Glutamatergic neuron (in vitro differentiated cells): ENCODE results near the gene FN1. TPM values are rescaled to one million over a fixed set of nuclear protein-coding genes. Genes with fewer than 3 reads are reported as not detected.

ENCODE experiments used
- DNase-seq: peaks from one replicate; pipeline ENCODE4 v3.0.0; 2022
- H3K27ac Mint-ChIP-seq: one replicate; pipeline ENCODE4 v1.8.0; 2020; ENCODE audit warnings: mild to moderate bottlenecking, mixed read lengths, inconsistent platforms; ENCODE audit not compliant: unreplicated experiment
- H3K27me3 Mint-ChIP-seq: one replicate; pipeline ENCODE4 v1.8.0; 2020; ENCODE audit warnings: mild to moderate bottlenecking, moderate library complexity, mixed read lengths, inconsistent platforms; ENCODE audit not compliant: unreplicated experiment
- H3K36me3 Mint-ChIP-seq: one replicate; pipeline ENCODE4 v1.8.0; 2020; ENCODE audit warnings: mild to moderate bottlenecking, mixed read lengths, inconsistent platforms; ENCODE audit not compliant: unreplicated experiment
- H3K4me1 Mint-ChIP-seq: one replicate; pipeline ENCODE4 v1.8.0; 2020; ENCODE audit warnings: mild to moderate bottlenecking, low read depth, mixed read lengths, inconsistent platforms; ENCODE audit not compliant: unreplicated experiment
- H3K4me3 Mint-ChIP-seq: one replicate; pipeline ENCODE4 v1.8.0; 2020; ENCODE audit warnings: mild to moderate bottlenecking, mixed read lengths, inconsistent platforms; ENCODE audit not compliant: unreplicated experiment
- H3K9me3 Mint-ChIP-seq: one replicate; pipeline ENCODE4 v1.8.0; 2020; ENCODE audit warnings: mild to moderate bottlenecking, moderate library complexity, mixed read lengths, inconsistent platforms; ENCODE audit not compliant: unreplicated experiment
- CTCF ChIP-seq: fragments of 200-600 bp; sonication (generic); IDR thresholded peaks from one replicate; pipeline ENCODE4 v1.5.0; 2021; ENCODE audit not compliant: partially characterized antibody, unreplicated experiment
- total RNA-seq: library from RNA; stranded (reverse); fragmentation: NEBNext Ultra II Directional; extraction: Animal tissue kit (Norgen Biotek cat#: 25700); gene quantifications from one replicate; pipeline ENCODE4 v1.2.1, GENCODE V29; 2021; ENCODE audit not compliant: unreplicated experiment

FN1 gene
- total RNA-seq, 1 donor from 2014 or later = 28.6 TPM

- H3K9me3 Mint-ChIP-seq = no peaks in the 10 kb centered on the region
- no peak for DNase-seq
- no peaks in the 10 kb centered on the region for H3K27me3 Mint-ChIP-seq
- no peak overlapping the region for H3K27ac Mint-ChIP-seq
- no peak overlapping the region for H3K4me3 Mint-ChIP-seq
- TF ChIP-seq CTCF = no peak
- H3K36me3 Mint-ChIP-seq = no peaks in the 10 kb centered on the region
- no peaks in the 10 kb centered on the region for H3K4me1 Mint-ChIP-seq
Measured at GRCh38 chr2:215364157-215365155, 71.4 kb downstream of the FN1 start.

DNA sequence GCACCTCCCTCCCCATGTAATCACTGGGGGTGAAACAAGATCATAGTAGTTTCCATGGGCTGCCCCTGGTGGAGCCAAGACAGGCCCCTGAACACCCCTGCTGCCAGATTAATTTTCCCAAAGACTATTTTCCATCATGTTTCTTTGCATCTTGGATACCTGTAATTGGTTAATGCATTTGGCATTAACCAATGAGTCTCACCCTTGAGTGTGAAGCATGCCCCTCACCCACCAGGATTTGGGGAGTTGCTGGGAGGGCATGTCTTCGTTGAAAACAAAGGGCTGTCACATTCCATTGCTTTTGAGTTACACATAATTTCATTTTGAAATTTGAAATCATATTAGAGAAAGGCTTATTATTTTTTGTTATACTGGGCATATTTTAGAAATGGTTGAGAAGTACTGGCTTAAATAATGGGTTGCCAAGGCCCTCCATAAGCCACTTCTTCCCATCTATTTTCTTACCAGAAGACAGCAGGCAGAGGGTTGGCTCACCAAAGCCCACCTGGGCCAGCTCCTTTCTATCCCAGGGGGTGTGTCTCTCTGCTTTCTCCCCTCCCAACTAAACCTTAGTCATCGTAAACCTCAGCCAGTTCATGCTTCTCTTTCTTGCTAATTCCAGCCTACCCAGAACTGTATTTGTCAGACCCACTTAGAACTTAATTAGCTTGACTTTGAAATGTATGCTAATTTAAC lies 72.3 kb downstream of the FN1 start:
- no peak overlapping the region for H3K27ac Mint-ChIP-seq
- H3K4me3 Mint-ChIP-seq = no peak overlapping the region
- no peak for TF ChIP-seq CTCF
- H3K27me3 Mint-ChIP-seq = no peaks in the 10 kb centered on the region
- H3K4me1 Mint-ChIP-seq = no peaks in the 10 kb centered on the region
- H3K36me3 Mint-ChIP-seq = no peaks in the 10 kb centered on the region
- no peaks in the 10 kb centered on the region for H3K9me3 Mint-ChIP-seq
- no peak for DNase-seq

DNA sequence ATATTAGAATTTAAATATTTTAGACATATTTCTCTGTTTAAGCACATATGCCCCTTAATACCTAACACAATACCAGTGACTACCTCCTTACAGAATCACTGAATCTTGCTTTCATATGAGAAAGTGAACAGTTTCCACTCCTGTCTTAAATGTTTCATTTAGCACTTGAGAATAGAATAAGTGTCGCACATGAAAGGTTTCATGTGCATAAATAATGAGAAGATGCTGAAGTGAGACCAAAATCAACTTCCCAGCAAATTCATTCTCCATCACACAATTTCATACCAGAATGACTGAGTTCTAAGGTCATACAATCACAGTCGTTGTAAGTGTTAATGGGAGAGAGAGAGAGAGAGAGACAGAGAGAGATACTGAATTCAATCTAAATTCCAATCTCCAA lies 72.8 kb downstream of the FN1 start:
- DNase-seq = no peak
- Mint-ChIP-seq H3K9me3 (no peaks in the 10 kb centered on the region), H3K27me3 (no peaks in the 10 kb centered on the region), H3K27ac (no peak overlapping the region), H3K4me3 (no peak overlapping the region), H3K4me1 (peaks cover 2% of the 10 kb centered on the region), H3K36me3 (no peaks in the 10 kb centered on the region)
- TF ChIP-seq CTCF = no peak

GRCh38 chr2:215362562-215362904 lies 73.3 kb downstream of the FN1 start:
- TF ChIP-seq CTCF = no peak
- Mint-ChIP-seq H3K9me3 (no peaks in the 10 kb centered on the region), H3K27ac (no peak overlapping the region), H3K4me1 (peaks cover 2% of the 10 kb centered on the region), H3K36me3 (no peaks in the 10 kb centered on the region), H3K27me3 (no peaks in the 10 kb centered on the region), H3K4me3 (no peak overlapping the region)
- DNase-seq = no peak
